Heart right ventricle (tissue), 16 donors: ENCODE measurements around the gene TOPAZ1. TPM values are rescaled to one million over a fixed set of nuclear protein-coding genes. Genes with fewer than 3 reads are reported as not detected.

Experiments
- ATAC-seq, 8 donors: fragments of 200-7000 bp; cut with Tn5 transposase; one replicate each; pipeline ENCODE4 v1.9.1; 2020; ENCODE audit warnings: mild to moderate bottlenecking in 8 of 8, moderate library complexity in 8 of 8, moderate number of reproducible peaks in 1 of 8
- DNase-seq, 2 donors: peaks; one replicate each; pipeline ENCODE4 v3.0.0-alpha.2; 2020
- H3K27ac ChIP-seq, 10 donors: fragments of 200-600 bp; sonication (generic) in 2 of 10; one replicate each; pipeline versions ENCODE4 v1.5.0 to v1.8.0; 2020 to 2022; ENCODE audit warnings: mild to moderate bottlenecking in 3 of 10
- H3K27me3 ChIP-seq, 7 donors: fragments of 200-600 bp; one replicate each; pipeline ENCODE4 v1.8.0; 2021 to 2022; ENCODE audit warnings: mild to moderate bottlenecking in 2 of 7
- H3K36me3 ChIP-seq, 9 donors: fragments of 200-600 bp; sonication (generic) in 1 of 9; one replicate each; pipeline versions ENCODE4 v1.5.0 to v1.8.0; 2020 to 2022; ENCODE audit warnings: mild to moderate bottlenecking in 2 of 9
- H3K4me1 ChIP-seq, 9 donors: fragments of 200-600 bp; sonication (generic) in 1 of 9; one replicate each; pipeline versions ENCODE4 v1.5.0 to v1.8.0; 2020 to 2022; ENCODE audit warnings: mild to moderate bottlenecking in 4 of 9
- H3K4me3 ChIP-seq, 10 donors: fragments of 200-600 bp; sonication (generic) in 2 of 10; one replicate each; pipeline versions ENCODE4 v1.5.0 to v1.8.0; 2020 to 2022; ENCODE audit warnings: mild to moderate bottlenecking in 7 of 10, moderate library complexity in 2 of 10
- H3K9me3 ChIP-seq, 11 donors: fragments of 200-600 bp in 10 of 11; sonication (generic) in 2 of 11; one replicate each; pipeline versions ENCODE4 v1.5.0 to v1.8.0; 2013 to 2022; ENCODE audit warnings: mild to moderate bottlenecking in 2 of 11, control low read depth in 1 of 11, moderate library complexity in 1 of 11
- CTCF ChIP-seq, 9 donors: fragments of 200-600 bp; sonication (generic) in 2 of 9; IDR thresholded peaks; one replicate each; pipeline versions ENCODE4 v1.5.0 to v1.8.0; 2021 to 2022; ENCODE audit warnings: antibody characterized with exemption in 9 of 9, mild to moderate bottlenecking in 5 of 9, moderate library complexity in 1 of 9
- WGBS, 2 donors: extraction: QIAGEN DNeasy Blood & Tissue Kit; methylation state at CpG; one replicate each; pipeline ENCODE4 v1.1.7; 2013; ENCODE audit warnings: inconsistent platforms in 1 of 2; 5-methylcytosine and 5-hydroxymethylcytosine counted together
- intact Hi-C, 10 donors: fragments of 100-400 bp; cut with DNase I; formaldehyde crosslinking; loops; one replicate each; pipeline versions ENCODE4 v1.11.1 to v1.14.2; 2022
- polyA plus RNA-seq, 2 donors: library from polyadenylated mRNA; stranded (reverse); fragments of 200-250 nt; gene quantifications; one replicate each; pipeline ENCODE4 v1.2.3, GENCODE V29; 2013
- total RNA-seq, 10 donors: library from RNA; stranded (reverse); fragmentation: NEBNext Ultra II Directional in 3 of 10; extraction: Animal tissue kit (Norgen Biotek cat#: 25700) in 3 of 10; gene quantifications; one replicate each; pipeline versions ENCODE4 v1.2.1 to v1.2.4, GENCODE V29; 2021 to 2023
- donor health status: Arrhythmogenic right ventricular cardiomyopathy.
- donor health status: ischemic (EF 13 %, LVEDD 7.1; RV severe dilation, severe dysfunction).
- donor health status: healthy with polysubstance abuse.
- donor health status: DM: no; HTN: yes; CAD: no.
- donor health status: DM: no; HTN: no; CAD: no.
- donor health status: ischemic (EF 25% LVEDD 6.9; RV normal size, moderate dysfunction).
- donor health status: ischemic (EF 25% LVEDD 5.7; RV mildly dilated, moderate dysfunction).
- donor health status: healthy.
- donor health status: DM: yes; HTN: yes; CAD: no.
- donor health status: Ischemic cardiomyopathy.
- donor health status: ischemic (EF 35%, LVEDD 5.7; RV mildly dilated, moderate dysfunction).
- donor health status: nonischemic (EF 11% LVEDD 7.7; RV severe dilation, severe dysfunction).
- donor health status: DM: yes; HTN: yes; CAD: no.
- donor health status: PGD.
- donor health status: ischemic (EF 29% LVEDD 5.4; RV normal size, mild dysfunction).
- donor health status: nonischemic (EF 23%, LVEDD 6.1; RV moderate dilation, normal function).

The TOPAZ1 gene
- total and polyA plus RNA-seq, 12 donors, result not detected

GRCh38 chr3:44355362-44356033 lies 113.8 kb downstream of the TOPAZ1 start:
- Histone ChIP-seq H3K27ac (peak overlapping the region in 9 of 10 donors; percentile 52 to 85 (median 77)), H3K4me1 (peaks cover 0 to 27% (median 18%) of the 10 kb centered on the region in 9 donors), H3K4me3 (no peak overlapping the region), H3K27me3 (no peaks in the 10 kb centered on the region), H3K9me3 (peaks cover 0 to 10% (median 0%) of the 10 kb centered on the region in 11 donors), H3K36me3 (peaks cover 0 to 35% (median 5%) of the 10 kb centered on the region in 9 donors)
- intact Hi-C loops, result no loop called here
- WGBS, 2 donors, result 7 to 12% methylated on average over 2 of the region's 2 CpGs
- peak; percentile 90 to 98 (median 96) for ATAC-seq
- no peak for TF ChIP-seq CTCF (IDR thresholded peaks at IDR 0.05)
- DNase-seq, result peak in 1 of 2 donors; percentile 41

DNA sequence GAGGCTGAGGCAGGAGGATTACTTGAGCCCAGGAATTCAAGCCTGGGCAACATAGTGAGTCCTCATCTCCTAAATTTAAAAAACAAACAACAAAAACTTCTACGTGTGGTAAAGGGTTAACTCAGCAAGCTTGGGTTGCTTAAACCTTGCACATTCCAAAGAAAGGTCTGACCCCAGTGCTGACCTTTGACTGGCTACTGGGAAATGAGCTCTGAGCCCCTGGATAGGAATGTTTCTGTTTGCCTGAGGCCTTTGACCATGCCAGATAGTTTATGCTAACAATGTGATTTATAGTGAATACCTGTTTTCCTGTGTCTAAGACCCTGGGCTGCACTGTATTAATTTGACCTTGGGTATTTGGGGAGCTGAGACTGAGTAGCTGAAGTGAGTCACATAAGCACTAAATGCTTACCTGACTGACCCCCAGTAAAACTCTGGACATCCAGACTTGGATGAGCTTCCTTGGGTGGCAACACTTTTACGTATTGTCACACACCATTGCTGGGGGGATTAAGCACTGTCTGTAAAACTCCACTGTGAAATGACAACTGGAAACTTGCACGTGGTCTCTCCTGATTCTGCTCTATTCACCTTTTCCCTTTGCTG lies 117.6 kb downstream of the TOPAZ1 start:
- Histone ChIP-seq H3K27ac (no peak overlapping the region), H3K9me3 (peaks cover 0 to 3% (median 0%) of the 10 kb centered on the region in 11 donors), H3K4me1 (peaks cover 0 to 26% (median 18%) of the 10 kb centered on the region in 9 donors), H3K27me3 (no peaks in the 10 kb centered on the region), H3K36me3 (peaks cover 0 to 65% (median 5%) of the 10 kb centered on the region in 9 donors), H3K4me3 (no peak overlapping the region)
- ATAC-seq, result no peak
- no peak for TF ChIP-seq CTCF (IDR thresholded peaks at IDR 0.05)
- intact Hi-C loops, result no loop called here
- DNase-seq, result no peak
- WGBS, 2 donors, result 54 to 63% methylated on average over 3 of the region's 3 CpGs

DNA sequence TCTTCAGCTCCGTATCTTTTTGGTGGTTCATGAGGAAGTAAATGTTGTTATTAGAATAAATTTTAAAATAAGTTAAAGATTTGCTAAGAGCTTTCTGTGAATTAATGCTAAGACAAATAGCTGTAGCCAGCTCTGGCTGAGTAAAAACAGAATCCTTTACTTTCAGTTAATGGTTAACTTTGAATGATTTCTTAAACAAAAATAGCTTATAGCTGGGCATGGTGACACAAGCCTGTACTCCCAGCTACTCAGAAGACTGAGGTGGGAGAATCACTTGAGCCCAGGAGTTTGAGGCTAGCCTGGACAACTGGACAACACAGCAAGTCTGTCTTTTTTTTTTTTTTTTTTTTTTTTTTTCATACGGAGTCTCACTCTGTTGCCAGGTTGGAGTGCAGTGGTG lies 121.9 kb downstream of the TOPAZ1 start:
- Histone ChIP-seq H3K4me3 (no peak overlapping the region), H3K27me3 (no peaks in the 10 kb centered on the region), H3K27ac (no peak overlapping the region), H3K9me3 (no peaks in the 10 kb centered on the region), H3K4me1 (no peaks in the 10 kb centered on the region), H3K36me3 (peaks cover 0 to 82% (median 6%) of the 10 kb centered on the region in 9 donors)
- DNase-seq (no peak), ATAC-seq (no peak)
- WGBS, 2 donors, result 85 to 99% methylated on average over 2 of the region's 2 CpGs
- no peak for TF ChIP-seq CTCF (IDR thresholded peaks at IDR 0.05)
- intact Hi-C loops, result no loop called here

- intact Hi-C loops, result no loop called here
- Histone ChIP-seq H3K27ac (no peak overlapping the region), H3K4me3 (no peak overlapping the region), H3K9me3 (no peaks in the 10 kb centered on the region), H3K36me3 (peaks cover 0 to 82% (median 6%) of the 10 kb centered on the region in 9 donors), H3K4me1 (no peaks in the 10 kb centered on the region), H3K27me3 (no peaks in the 10 kb centered on the region)
- TF ChIP-seq CTCF (IDR thresholded peaks at IDR 0.05), result no peak
- ATAC-seq, result no peak
- no peak for DNase-seq
- 93 to 94% methylated on average over 1 of the region's 1 CpG for WGBS, 2 donors
Observed at GRCh38 chr3:44365952-44366351, 124.3 kb downstream of the TOPAZ1 start.
